Brain microvascular endothelial cell (primary cell): ENCODE measurements around the gene ZBTB7C.

ENCODE experiments used
- DNase-seq: peaks from one replicate; pipeline ENCODE4 v3.0.0-alpha.2; 2020
- H3K27ac ChIP-seq: fragments of 250-450 bp; sonication (Bioruptor Pico); 2 replicates; pipeline ENCODE4 v1.5.1; 2020; ENCODE audit warnings: mild to moderate bottlenecking, moderate library complexity
- H3K27me3 ChIP-seq: fragments of 250-450 bp; sonication (Bioruptor Pico); replicated peaks from 2 replicates; pipeline ENCODE4 v1.5.1; 2020; ENCODE audit warnings: mild to moderate bottlenecking
- H3K36me3 ChIP-seq: fragments of 250-450 bp; sonication (Bioruptor Pico); replicated peaks from 2 replicates; pipeline ENCODE4 v1.5.1; 2020; ENCODE audit warnings: mild to moderate bottlenecking
- H3K4me3 ChIP-seq: 2 replicates; pipeline ENCODE4 v1.5.1; 2011; ENCODE audit warnings: low read depth, mild to moderate bottlenecking, control low read depth, low read length, moderate library complexity
- CTCF ChIP-seq: IDR thresholded peaks from 2 replicates; pipeline ENCODE4 v1.5.1; 2011; ENCODE audit warnings: low read depth, mild to moderate bottlenecking, moderate library complexity, low read length, control low read depth, inconsistent platforms; ENCODE audit errors: missing control alignments
- in situ Hi-C: cut with HindIII; loops from 2 replicates; pipeline ENCODE4 v1.10.0; 2017; ENCODE audit warnings: low sequenced_read_pairs, low pct_ligation_motif_present

Gene ZBTB7C

GRCh38 chr18:48061781-48062570 is 347.2 kb downstream of the ZBTB7C start:
- Histone ChIP-seq H3K4me3 (no peak overlapping the region), H3K36me3 (no peaks in the 10 kb centered on the region), H3K27ac (no peak overlapping the region), H3K27me3 (no peaks in the 10 kb centered on the region)
- TF ChIP-seq CTCF: no peak
- in situ Hi-C loops: no loop called here
- DNase-seq: no peak

GRCh38 chr18:48060970-48061369 is 348.2 kb downstream of the ZBTB7C start:
- no peaks in the 10 kb centered on the region for H3K36me3 ChIP-seq
- H3K27ac ChIP-seq: no peak overlapping the region
- DNase-seq: no peak
- in situ Hi-C loops: no loop called here
- no peak overlapping the region for H3K4me3 ChIP-seq
- H3K27me3 ChIP-seq: no peaks in the 10 kb centered on the region
- TF ChIP-seq CTCF: no peak

- TF ChIP-seq CTCF: no peak
- Histone ChIP-seq H3K36me3 (no peaks in the 10 kb centered on the region), H3K4me3 (no peak overlapping the region), H3K27me3 (no peaks in the 10 kb centered on the region), H3K27ac (no peak overlapping the region)
- DNase-seq: no peak
- in situ Hi-C loops: no loop called here
Measured at GRCh38 chr18:48060346-48060745, 348.8 kb downstream of the ZBTB7C start.

- no peak for TF ChIP-seq CTCF
- in situ Hi-C loops: no loop called here
- H3K27ac ChIP-seq: no peak overlapping the region
- no peak overlapping the region for H3K4me3 ChIP-seq
- no peaks in the 10 kb centered on the region for H3K27me3 ChIP-seq
- H3K36me3 ChIP-seq: no peaks in the 10 kb centered on the region
- DNase-seq: no peak
Measured at GRCh38 chr18:48059455-48060010, 349.6 kb downstream of the ZBTB7C start.

- in situ Hi-C loops: no loop called here
- no peaks in the 10 kb centered on the region for H3K27me3 ChIP-seq
Measured at GRCh38 chr18:48058486-48058885, 350.7 kb downstream of the ZBTB7C start.

More at GRCh38 chr18:48058486-48058885, 350.7 kb downstream of the ZBTB7C start:
- DNase-seq: no peak
- H3K36me3 ChIP-seq: no peaks in the 10 kb centered on the region
- no peak overlapping the region for H3K4me3 ChIP-seq
- no peak for TF ChIP-seq CTCF
- no peak overlapping the region for H3K27ac ChIP-seq
